GM23338 (cell line): ENCODE data around the gene SYNPO.

Experiments used
- CREB1 ChIP-seq: fragments of 250-450 bp; sonication (Bioruptor Pico); IDR thresholded peaks from 2 replicates; pipeline ENCODE4 v1.5.0; 2020; ENCODE audit warnings: low read depth, mild to moderate bottlenecking, moderate library complexity
- EZH2 ChIP-seq: fragments of 200-600 bp; sonication (generic); IDR thresholded peaks from one replicate; pipeline ENCODE4 v1.8.0; 2017; ENCODE audit warnings: antibody characterized with exemption, mild to moderate bottlenecking, low read depth; ENCODE audit not compliant: unreplicated experiment
- JUNB ChIP-seq: IDR thresholded peaks from one replicate; pipeline ENCODE4 v1.6.1; 2016; ENCODE audit warnings: antibody characterized with exemption; ENCODE audit not compliant: unreplicated experiment
- TF ChIP-seq, protein P1 (sequence below), 2 experiments: fragments of 200-600 bp in 1 of 2; sonication (generic) in 1 of 2; conservative IDR thresholded peaks; 2 replicates each; pipeline versions ENCODE4 v1.5.1 to v1.6.1; 2016 to 2017; ENCODE audit warnings: antibody characterized with exemption in 2 of 2, low read depth in 2 of 2, mild to moderate bottlenecking in 2 of 2, moderate library complexity in 1 of 2
- TF ChIP-seq, protein P2 (sequence below): IDR thresholded peaks from 2 replicates; pipeline ENCODE4 v1.6.1; 2016; ENCODE audit warnings: antibody characterized with exemption
- TF ChIP-seq, protein P3 (sequence below): IDR thresholded peaks from one replicate; pipeline ENCODE4 v1.6.1; 2018; ENCODE audit warnings: antibody characterized with exemption; ENCODE audit not compliant: unreplicated experiment

DNA sequence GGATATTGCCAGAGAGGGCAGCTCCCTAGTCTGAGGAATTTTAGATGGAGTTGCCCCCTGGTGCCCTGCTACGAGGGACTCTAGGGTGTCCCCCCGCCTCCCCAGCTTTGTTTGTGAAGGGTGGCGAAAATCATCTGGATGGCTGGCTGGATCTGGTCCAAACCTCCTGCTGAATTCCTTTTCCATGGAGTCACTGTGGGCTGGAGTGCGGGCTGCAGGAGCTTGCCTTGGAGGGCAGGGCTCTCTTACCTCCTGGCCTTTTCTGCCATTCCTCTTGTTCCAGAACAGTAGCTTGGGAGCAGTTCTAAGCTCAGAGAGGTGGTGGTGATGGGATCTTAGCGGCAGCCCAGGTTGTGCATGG lies 2.1 kb downstream of the SYNPO start:
- TF ChIP-seq, protein P1, sequence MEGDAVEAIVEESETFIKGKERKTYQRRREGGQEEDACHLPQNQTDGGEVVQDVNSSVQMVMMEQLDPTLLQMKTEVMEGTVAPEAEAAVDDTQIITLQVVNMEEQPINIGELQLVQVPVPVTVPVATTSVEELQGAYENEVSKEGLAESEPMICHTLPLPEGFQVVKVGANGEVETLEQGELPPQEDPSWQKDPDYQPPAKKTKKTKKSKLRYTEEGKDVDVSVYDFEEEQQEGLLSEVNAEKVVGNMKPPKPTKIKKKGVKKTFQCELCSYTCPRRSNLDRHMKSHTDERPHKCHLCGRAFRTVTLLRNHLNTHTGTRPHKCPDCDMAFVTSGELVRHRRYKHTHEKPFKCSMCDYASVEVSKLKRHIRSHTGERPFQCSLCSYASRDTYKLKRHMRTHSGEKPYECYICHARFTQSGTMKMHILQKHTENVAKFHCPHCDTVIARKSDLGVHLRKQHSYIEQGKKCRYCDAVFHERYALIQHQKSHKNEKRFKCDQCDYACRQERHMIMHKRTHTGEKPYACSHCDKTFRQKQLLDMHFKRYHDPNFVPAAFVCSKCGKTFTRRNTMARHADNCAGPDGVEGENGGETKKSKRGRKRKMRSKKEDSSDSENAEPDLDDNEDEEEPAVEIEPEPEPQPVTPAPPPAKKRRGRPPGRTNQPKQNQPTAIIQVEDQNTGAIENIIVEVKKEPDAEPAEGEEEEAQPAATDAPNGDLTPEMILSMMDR (conservative IDR thresholded peaks at IDR 0.05; ENCODE audit: low read depth in 2 of 2), result no peak
- TF ChIP-seq JUNB (no peak), EZH2 (no peak), CREB1 (CRISPR knock-in tag) (no peak)
- TF ChIP-seq, protein P2, sequence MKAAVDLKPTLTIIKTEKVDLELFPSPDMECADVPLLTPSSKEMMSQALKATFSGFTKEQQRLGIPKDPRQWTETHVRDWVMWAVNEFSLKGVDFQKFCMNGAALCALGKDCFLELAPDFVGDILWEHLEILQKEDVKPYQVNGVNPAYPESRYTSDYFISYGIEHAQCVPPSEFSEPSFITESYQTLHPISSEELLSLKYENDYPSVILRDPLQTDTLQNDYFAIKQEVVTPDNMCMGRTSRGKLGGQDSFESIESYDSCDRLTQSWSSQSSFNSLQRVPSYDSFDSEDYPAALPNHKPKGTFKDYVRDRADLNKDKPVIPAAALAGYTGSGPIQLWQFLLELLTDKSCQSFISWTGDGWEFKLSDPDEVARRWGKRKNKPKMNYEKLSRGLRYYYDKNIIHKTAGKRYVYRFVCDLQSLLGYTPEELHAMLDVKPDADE, result no peak
- TF ChIP-seq, protein P3, sequence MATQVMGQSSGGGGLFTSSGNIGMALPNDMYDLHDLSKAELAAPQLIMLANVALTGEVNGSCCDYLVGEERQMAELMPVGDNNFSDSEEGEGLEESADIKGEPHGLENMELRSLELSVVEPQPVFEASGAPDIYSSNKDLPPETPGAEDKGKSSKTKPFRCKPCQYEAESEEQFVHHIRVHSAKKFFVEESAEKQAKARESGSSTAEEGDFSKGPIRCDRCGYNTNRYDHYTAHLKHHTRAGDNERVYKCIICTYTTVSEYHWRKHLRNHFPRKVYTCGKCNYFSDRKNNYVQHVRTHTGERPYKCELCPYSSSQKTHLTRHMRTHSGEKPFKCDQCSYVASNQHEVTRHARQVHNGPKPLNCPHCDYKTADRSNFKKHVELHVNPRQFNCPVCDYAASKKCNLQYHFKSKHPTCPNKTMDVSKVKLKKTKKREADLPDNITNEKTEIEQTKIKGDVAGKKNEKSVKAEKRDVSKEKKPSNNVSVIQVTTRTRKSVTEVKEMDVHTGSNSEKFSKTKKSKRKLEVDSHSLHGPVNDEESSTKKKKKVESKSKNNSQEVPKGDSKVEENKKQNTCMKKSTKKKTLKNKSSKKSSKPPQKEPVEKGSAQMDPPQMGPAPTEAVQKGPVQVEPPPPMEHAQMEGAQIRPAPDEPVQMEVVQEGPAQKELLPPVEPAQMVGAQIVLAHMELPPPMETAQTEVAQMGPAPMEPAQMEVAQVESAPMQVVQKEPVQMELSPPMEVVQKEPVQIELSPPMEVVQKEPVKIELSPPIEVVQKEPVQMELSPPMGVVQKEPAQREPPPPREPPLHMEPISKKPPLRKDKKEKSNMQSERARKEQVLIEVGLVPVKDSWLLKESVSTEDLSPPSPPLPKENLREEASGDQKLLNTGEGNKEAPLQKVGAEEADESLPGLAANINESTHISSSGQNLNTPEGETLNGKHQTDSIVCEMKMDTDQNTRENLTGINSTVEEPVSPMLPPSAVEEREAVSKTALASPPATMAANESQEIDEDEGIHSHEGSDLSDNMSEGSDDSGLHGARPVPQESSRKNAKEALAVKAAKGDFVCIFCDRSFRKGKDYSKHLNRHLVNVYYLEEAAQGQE, result no peak
